RWPE2 (cell line): ENCODE results near the gene CHST9.

ENCODE experiments used
- ATAC-seq: fragments of 200-7000 bp; cut with Tn5 transposase; 3 replicates; pipeline ENCODE4 v1.9.1; 2021; ENCODE audit warnings: low read depth
- DNase-seq: peaks from one replicate; pipeline ENCODE4 v3.0.0-alpha.2; 2020; ENCODE audit warnings: low spot score
- H3K27ac ChIP-seq: fragments of 450-650 bp; 2 replicates; pipeline ENCODE4 v1.5.1; 2017; ENCODE audit warnings: mild to moderate bottlenecking; ENCODE audit not compliant: poor library complexity, severe bottlenecking
- H3K27me3 ChIP-seq: fragments of 250-450 bp; sonication (Bioruptor Pico); 2 replicates; pipeline ENCODE4 v1.5.1; 2021; ENCODE audit warnings: mild to moderate bottlenecking, moderate library complexity; ENCODE audit not compliant: insufficient read depth, poor library complexity, severe bottlenecking
- H3K36me3 ChIP-seq: fragments of 250-450 bp; sonication (Bioruptor Pico); 2 replicates; pipeline ENCODE4 v1.5.1; 2020; ENCODE audit warnings: low read depth, mild to moderate bottlenecking, moderate library complexity
- H3K4me1 ChIP-seq: fragments of 250-450 bp; sonication (Bioruptor Pico); 2 replicates; pipeline ENCODE4 v1.5.1; 2021; ENCODE audit warnings: mild to moderate bottlenecking, moderate library complexity; ENCODE audit not compliant: insufficient read depth, poor library complexity, severe bottlenecking
- H3K4me3 ChIP-seq: fragments of 250-450 bp; sonication (Bioruptor Pico); 2 replicates; pipeline ENCODE4 v1.5.1; 2021; ENCODE audit warnings: mild to moderate bottlenecking, moderate library complexity; ENCODE audit not compliant: severe bottlenecking
- H3K9me3 ChIP-seq: fragments of 250-450 bp; sonication (Bioruptor Pico); 2 replicates; pipeline ENCODE4 v1.5.1; 2021; ENCODE audit warnings: mild to moderate bottlenecking, moderate library complexity; ENCODE audit not compliant: severe bottlenecking
- CTCF ChIP-seq: fragments of 450-650 bp; IDR thresholded peaks from one replicate; pipeline ENCODE4 v1.5.1; 2017; ENCODE audit warnings: mild to moderate bottlenecking, moderate library complexity; ENCODE audit not compliant: poor library complexity, severe bottlenecking

CHST9 gene

GRCh38 chr18:27206411-27206810 is 21.3 kb upstream of the CHST9 start:
- Histone ChIP-seq H3K27me3 (no peaks in the 10 kb centered on the region), H3K4me1 (no peaks in the 10 kb centered on the region), H3K36me3 (no peaks in the 10 kb centered on the region), H3K4me3 (no peak overlapping the region), H3K27ac (no peak overlapping the region), H3K9me3 (no peaks in the 10 kb centered on the region)
- DNase-seq (no peak), ATAC-seq (no peak)
- TF ChIP-seq CTCF = no peak

GRCh38 chr18:27202741-27203140 is 17.6 kb upstream of the CHST9 start:
- TF ChIP-seq CTCF = no peak
- ATAC-seq = peak; percentile 69; the same call in 2 of the 3 replicates
- H3K27ac ChIP-seq = no peak overlapping the region
- no peak overlapping the region for H3K4me3 ChIP-seq
- H3K36me3 ChIP-seq = no peaks in the 10 kb centered on the region
- no peak for DNase-seq
- no peaks in the 10 kb centered on the region for H3K4me1 ChIP-seq
- H3K27me3 ChIP-seq = no peaks in the 10 kb centered on the region
- H3K9me3 ChIP-seq = no peaks in the 10 kb centered on the region

- TF ChIP-seq CTCF = no peak
- Histone ChIP-seq H3K36me3 (no peaks in the 10 kb centered on the region), H3K27ac (no peak overlapping the region), H3K9me3 (no peaks in the 10 kb centered on the region), H3K4me1 (no peaks in the 10 kb centered on the region), H3K4me3 (no peak overlapping the region), H3K27me3 (no peaks in the 10 kb centered on the region)
- ATAC-seq (no peak), DNase-seq (no peak)
Observed at GRCh38 chr18:27198036-27198435, 12.9 kb upstream of the CHST9 start.

GRCh38 chr18:27188309-27188708 is 3.2 kb upstream of the CHST9 start:
- Histone ChIP-seq H3K36me3 (no peaks in the 10 kb centered on the region), H3K4me3 (no peak overlapping the region), H3K9me3 (no peaks in the 10 kb centered on the region), H3K27ac (no peak overlapping the region), H3K27me3 (peaks cover 50% of the 10 kb centered on the region), H3K4me1 (no peaks in the 10 kb centered on the region)
- DNase-seq = no peak
- TF ChIP-seq CTCF = no peak
- no peak for ATAC-seq

GRCh38 chr18:27185897-27186296 is 789 bp upstream of the CHST9 start:
- Histone ChIP-seq H3K36me3 (no peaks in the 10 kb centered on the region), H3K4me1 (no peaks in the 10 kb centered on the region), H3K9me3 (peaks cover 3% of the 10 kb centered on the region), H3K27me3 (peaks cover 74% of the 10 kb centered on the region), H3K4me3 (no peak overlapping the region), H3K27ac (no peak overlapping the region)
- no peak for TF ChIP-seq CTCF
- DNase-seq (no peak), ATAC-seq (no peak)
